Stimulated activated effector memory CD8-positive, alpha-beta T cell treated with anti-CD3 and anti-CD28 coated beads, Interleukin-12 subunit alpha, Interleukin-12 subunit beta, amount 100 ng/mL, for 72 hours (primary cell): Measurements from ENCODE around the gene MED26.

Experiments
- ATAC-seq: fragments of 150-1000 bp; cut with Tn5 transposase; 2 replicates; pipeline ENCODE4 v1.10.0; 2021
- DNase-seq, 2 donors: peaks; one replicate each; pipeline ENCODE4 v3.0.0; 2021 to 2022; ENCODE audit warnings: low spot score in 2 of 2
- H3K27ac Mint-ChIP-seq: one replicate; pipeline ENCODE4 v1.8.0; 2022; ENCODE audit warnings: mild to moderate bottlenecking, mixed read lengths
- H3K36me3 Mint-ChIP-seq: one replicate; pipeline ENCODE4 v1.8.0; 2022; ENCODE audit warnings: mild to moderate bottlenecking, mixed read lengths
- H3K4me1 Mint-ChIP-seq: one replicate; pipeline ENCODE4 v1.8.0; 2022; ENCODE audit warnings: mixed read lengths
- H3K4me3 Mint-ChIP-seq: one replicate; pipeline ENCODE4 v1.8.0; 2022; ENCODE audit warnings: mild to moderate bottlenecking, mixed read lengths
- H3K9me3 Mint-ChIP-seq: one replicate; pipeline ENCODE4 v1.8.0; 2022; ENCODE audit warnings: mixed read lengths

MED26 gene

DNA sequence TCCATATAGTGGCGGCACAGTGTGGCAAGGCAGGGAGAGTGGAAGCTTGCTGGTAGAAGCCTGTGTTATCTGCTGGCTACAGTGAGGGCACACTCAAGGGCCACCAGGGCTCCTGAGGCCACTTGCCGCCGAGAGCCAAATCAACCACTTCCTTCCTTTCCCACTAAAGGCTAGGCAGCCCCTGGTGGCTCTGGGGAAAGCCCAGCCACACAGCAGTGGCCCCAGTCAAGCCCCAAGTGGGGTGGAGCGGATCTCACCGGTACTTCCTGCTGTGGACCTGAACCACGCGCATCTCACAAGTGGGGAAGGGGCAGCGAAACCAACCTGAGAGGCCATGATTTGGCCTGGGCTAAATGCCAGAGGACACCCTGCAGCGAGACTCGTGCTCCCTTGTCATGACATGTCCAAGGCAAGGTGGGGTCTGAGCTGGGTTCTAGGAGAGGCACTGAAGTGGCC, 33.8 kb downstream of the MED26 start:
- H3K27ac Mint-ChIP-seq = peak overlapping the region; percentile 94
- H3K4me1 Mint-ChIP-seq = peaks cover 77% of the 10 kb centered on the region
- peaks cover 23% of the 10 kb centered on the region for H3K36me3 Mint-ChIP-seq
- peak; percentile 74 for ATAC-seq
- no peaks in the 10 kb centered on the region for H3K9me3 Mint-ChIP-seq
- peak overlapping the region; percentile 71 for H3K4me3 Mint-ChIP-seq
- peak; percentile 37 to 79 for DNase-seq

- Mint-ChIP-seq H3K4me3 (no peak overlapping the region), H3K27ac (peak overlapping the region; percentile 20), H3K36me3 (peaks cover 17% of the 10 kb centered on the region), H3K4me1 (peaks cover 82% of the 10 kb centered on the region), H3K9me3 (no peaks in the 10 kb centered on the region)
- DNase-seq (no peak), ATAC-seq (no peak)
These were observed 34.8 kb downstream of the MED26 start for GRCh38 chr19:16593181-16593580.

- no peak overlapping the region for H3K4me3 Mint-ChIP-seq
- DNase-seq (no peak), ATAC-seq (no peak)
- no peaks in the 10 kb centered on the region for H3K9me3 Mint-ChIP-seq
- H3K27ac Mint-ChIP-seq = no peak overlapping the region
- H3K36me3 Mint-ChIP-seq = peaks cover 10% of the 10 kb centered on the region
- peaks cover 87% of the 10 kb centered on the region for H3K4me1 Mint-ChIP-seq
These were observed 36.0 kb downstream of the MED26 start for GRCh38 chr19:16591803-16592556.

DNA sequence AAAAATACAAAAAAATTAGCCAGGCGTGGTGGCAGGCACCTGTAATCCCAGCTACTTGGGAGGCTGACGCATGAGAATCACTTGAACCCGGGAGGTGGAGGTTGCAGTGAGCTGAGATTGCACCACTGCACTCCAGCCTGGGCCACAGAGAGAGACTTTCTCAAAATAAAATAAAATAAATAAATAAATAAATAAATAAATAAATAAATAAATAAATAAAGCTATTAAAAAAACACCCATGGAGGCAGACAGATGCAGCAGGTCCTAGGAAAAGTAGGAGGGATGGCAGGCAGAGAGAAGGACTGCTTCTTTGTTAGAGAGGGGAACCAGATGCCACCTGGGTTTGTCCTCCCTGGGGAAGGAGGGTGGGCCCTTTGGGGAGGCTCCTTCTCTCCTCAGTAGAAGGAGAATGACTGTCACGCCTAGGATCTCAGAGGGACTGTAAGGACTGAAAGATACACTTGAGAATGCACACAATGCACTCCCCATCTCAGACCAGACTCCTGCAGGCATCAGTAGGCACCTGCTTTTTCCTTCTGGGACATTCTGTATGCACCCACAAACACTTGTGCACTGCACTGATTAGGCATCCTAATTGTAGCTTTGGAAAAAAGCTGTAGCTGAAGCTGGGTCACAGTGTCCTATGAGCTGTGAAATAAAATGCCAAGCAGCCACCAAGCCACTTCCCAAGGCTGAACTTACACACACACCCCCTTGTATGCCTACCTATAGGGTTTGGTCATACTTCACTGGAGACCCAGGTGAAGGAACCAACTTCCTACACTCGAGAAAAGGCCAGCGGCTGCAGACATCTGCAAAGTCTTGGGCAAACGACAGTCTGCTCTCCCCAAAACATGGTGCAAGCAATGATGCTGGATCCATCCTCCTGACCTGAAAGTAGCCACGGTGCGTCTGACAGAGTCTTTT, 36.9 kb downstream of the MED26 start:
- Mint-ChIP-seq H3K27ac (no peak overlapping the region), H3K36me3 (peaks cover 13% of the 10 kb centered on the region), H3K9me3 (no peaks in the 10 kb centered on the region), H3K4me1 (peaks cover 86% of the 10 kb centered on the region), H3K4me3 (no peak overlapping the region)
- ATAC-seq (no peak), DNase-seq (no peak)

DNA sequence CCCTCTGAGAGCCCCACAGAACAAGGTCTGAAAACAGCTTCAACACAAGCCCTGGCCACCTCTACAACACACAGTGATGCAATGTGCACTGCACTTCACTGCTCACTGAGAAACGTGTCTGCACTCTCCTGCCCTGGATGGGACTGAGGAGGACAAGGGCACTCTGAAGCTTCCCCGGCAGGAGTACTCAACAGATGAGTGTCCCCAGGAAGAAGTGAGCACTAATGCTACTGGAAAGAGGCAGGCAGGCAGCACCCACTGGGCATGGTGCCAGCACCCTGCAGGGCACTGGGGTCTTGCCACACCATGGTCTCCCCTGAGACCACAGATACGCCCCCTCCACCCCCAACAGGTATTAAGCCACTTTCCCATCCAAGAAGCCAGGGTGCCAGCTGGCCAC, 38.1 kb downstream of the MED26 start:
- Mint-ChIP-seq H3K36me3 (peaks cover 25% of the 10 kb centered on the region), H3K4me1 (peaks cover 86% of the 10 kb centered on the region), H3K4me3 (peak overlapping the region; percentile 77), H3K9me3 (no peaks in the 10 kb centered on the region), H3K27ac (no peak overlapping the region)
- ATAC-seq (no peak), DNase-seq (no peak)

- ATAC-seq = peak; percentile 38
- no peaks in the 10 kb centered on the region for H3K9me3 Mint-ChIP-seq
- peak in 1 of 2 donors; percentile 60 for DNase-seq
- peak overlapping the region; percentile 90 for H3K27ac Mint-ChIP-seq
- H3K36me3 Mint-ChIP-seq = peaks cover 22% of the 10 kb centered on the region
- peaks cover 84% of the 10 kb centered on the region for H3K4me1 Mint-ChIP-seq
- peak overlapping the region; percentile 77 for H3K4me3 Mint-ChIP-seq
These were observed 39.0 kb downstream of the MED26 start for GRCh38 chr19:16588824-16589577.

GRCh38 chr19:16587833-16588823, 39.9 kb downstream of the MED26 start:
- H3K27ac Mint-ChIP-seq = peak overlapping the region; percentile 90
- peak overlapping the region; percentile 77 for H3K4me3 Mint-ChIP-seq
- DNase-seq = peak in 1 of 2 donors; percentile 79
- H3K36me3 Mint-ChIP-seq = peaks cover 24% of the 10 kb centered on the region
- peak; percentile 72 for ATAC-seq
- peaks cover 84% of the 10 kb centered on the region for H3K4me1 Mint-ChIP-seq
- H3K9me3 Mint-ChIP-seq = no peaks in the 10 kb centered on the region

GRCh38 chr19:16586991-16587832, 40.8 kb downstream of the MED26 start:
- ATAC-seq (peak; percentile 25), DNase-seq (peak in 1 of 2 donors; percentile 77)
- H3K27ac Mint-ChIP-seq = peak overlapping the region; percentile 90
- peak overlapping the region; percentile 77 for H3K4me3 Mint-ChIP-seq
- peaks cover 85% of the 10 kb centered on the region for H3K4me1 Mint-ChIP-seq
- peaks cover 24% of the 10 kb centered on the region for H3K36me3 Mint-ChIP-seq
- H3K9me3 Mint-ChIP-seq = no peaks in the 10 kb centered on the region

DNA sequence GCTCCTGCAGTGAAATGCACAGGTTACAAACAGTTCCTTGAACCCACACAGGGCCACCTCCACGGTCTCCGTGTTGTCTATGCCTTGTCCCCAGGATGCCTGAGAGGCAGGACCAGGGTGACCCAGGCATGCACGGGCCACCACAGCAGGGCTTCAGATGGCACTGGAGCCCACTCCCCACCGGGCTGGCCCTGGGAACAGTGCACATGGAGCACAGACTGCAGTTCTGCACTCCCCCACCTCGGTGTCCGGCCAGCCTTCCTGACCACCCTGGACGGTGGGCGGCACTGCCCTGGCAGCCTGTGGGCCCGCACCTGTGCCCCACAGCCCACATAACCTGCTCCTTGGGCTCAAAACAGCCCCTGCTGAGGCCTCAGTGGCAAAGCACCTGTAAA, 41.5 kb downstream of the MED26 start:
- peak overlapping the region; percentile 90 for H3K27ac Mint-ChIP-seq
- no peak for ATAC-seq
- peak overlapping the region; percentile 77 for H3K4me3 Mint-ChIP-seq
- peaks cover 30% of the 10 kb centered on the region for H3K36me3 Mint-ChIP-seq
- DNase-seq = no peak
- peaks cover 85% of the 10 kb centered on the region for H3K4me1 Mint-ChIP-seq
- no peaks in the 10 kb centered on the region for H3K9me3 Mint-ChIP-seq

- Mint-ChIP-seq H3K9me3 (no peaks in the 10 kb centered on the region), H3K4me3 (peak overlapping the region; percentile 77), H3K27ac (peak overlapping the region; percentile 90), H3K36me3 (peaks cover 34% of the 10 kb centered on the region), H3K4me1 (peaks cover 89% of the 10 kb centered on the region)
- peak; percentile 49 for ATAC-seq
- peak in 1 of 2 donors; percentile 76 for DNase-seq
These were observed 42.1 kb downstream of the MED26 start for GRCh38 chr19:16585808-16586476.

DNA sequence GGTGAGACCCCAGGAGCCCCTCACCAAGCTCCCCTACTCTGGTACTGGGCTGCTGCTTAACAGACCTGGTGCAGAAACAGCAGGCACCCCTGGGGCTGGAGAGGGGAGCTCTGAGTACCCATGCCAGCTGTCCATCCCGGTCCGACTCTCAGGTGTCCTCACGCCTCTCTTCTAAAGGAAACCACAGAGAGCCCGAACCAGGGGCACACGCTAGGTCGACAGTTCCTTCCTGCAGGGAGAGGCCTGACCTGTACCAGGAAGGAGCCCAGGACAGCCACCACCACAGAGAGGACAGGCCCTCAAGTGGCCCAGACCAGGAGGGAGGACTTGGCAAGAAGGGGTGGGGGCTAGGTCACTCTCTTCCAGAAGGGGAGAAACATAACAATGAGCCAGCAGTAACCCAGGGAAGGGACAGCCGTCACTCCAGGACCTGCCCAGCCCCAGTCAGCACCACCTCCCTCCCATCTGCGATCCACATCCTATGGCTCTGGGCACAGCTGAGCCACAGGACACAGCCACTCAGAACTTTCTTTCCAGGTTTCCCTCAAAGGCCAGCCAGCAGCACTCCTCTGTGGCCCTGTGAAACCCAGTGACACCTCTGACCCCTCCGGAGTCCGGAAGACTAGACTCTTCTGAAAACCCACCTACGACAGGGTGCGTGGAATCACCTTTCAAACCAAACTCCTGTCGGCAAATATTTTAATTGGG, 42.8 kb downstream of the MED26 start:
- Mint-ChIP-seq H3K4me3 (peak overlapping the region; percentile 77), H3K9me3 (no peaks in the 10 kb centered on the region), H3K36me3 (peaks cover 41% of the 10 kb centered on the region), H3K4me1 (peaks cover 89% of the 10 kb centered on the region), H3K27ac (peak overlapping the region; percentile 90)
- DNase-seq (peak in 1 of 2 donors; percentile 65), ATAC-seq (no peak)

DNA sequence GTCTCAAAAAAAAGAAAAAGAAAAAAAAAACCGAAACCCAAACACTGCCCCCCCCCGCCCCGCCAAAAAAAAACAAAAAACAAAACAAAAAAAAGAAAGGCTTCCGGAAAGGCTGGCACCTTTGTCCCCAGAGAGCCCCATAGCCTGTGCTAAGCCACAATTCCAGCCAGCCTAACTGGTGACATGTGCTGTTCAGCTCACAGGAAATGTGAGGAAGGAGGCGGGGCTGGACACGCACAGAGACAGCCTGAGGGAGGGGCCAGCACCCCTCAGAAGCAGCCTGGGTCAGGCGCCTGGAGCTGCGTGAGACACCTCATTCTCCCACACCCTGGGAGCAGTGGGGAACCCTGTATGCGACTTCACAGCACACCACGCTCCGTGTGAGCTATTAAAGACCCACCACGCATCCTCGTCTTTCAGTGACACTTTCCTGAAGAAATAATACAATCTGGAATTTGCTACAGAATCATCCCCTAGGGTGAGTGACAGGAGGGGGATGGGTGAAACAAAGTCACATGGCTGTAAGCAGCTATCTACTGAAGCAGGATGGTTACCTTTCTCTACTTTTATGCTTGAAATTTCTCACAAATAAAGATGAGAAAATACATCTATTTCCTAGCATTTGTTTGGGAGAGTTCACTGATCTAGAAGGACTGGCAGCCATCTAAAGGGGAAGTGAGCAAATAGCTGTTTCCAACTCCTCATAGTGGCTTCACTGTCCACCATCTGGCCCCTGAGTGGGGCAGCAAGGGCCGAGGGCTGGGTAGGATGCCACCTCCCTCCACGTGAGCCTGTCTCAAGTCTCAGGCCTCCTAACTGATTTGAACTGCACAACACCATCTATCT, 43.5 kb downstream of the MED26 start:
- H3K27ac Mint-ChIP-seq = peak overlapping the region; percentile 90
- peaks cover 89% of the 10 kb centered on the region for H3K4me1 Mint-ChIP-seq
- no peaks in the 10 kb centered on the region for H3K9me3 Mint-ChIP-seq
- ATAC-seq (peak; percentile 85), DNase-seq (peak; percentile 69 to 92)
- peaks cover 48% of the 10 kb centered on the region for H3K36me3 Mint-ChIP-seq
- peak overlapping the region; percentile 77 for H3K4me3 Mint-ChIP-seq
